ENCODE measurements around the gene MC1R. TPM values are rescaled to one million over a fixed set of nuclear protein-coding genes. Genes with fewer than 3 reads are reported as not detected.
"Not testable (repeated sequence)": the region's sequence is repeated elsewhere in the genome, so short reads cannot be mapped to it uniquely, and the experiment has no call there.

The MC1R gene
- total RNA-seq, 1 donor from 2014 or later: 2.6 TPM

- DNase-seq: no peak
These were observed 44.3 kb downstream of the MC1R start for GRCh38 chr16:89962754-89963498.

DNA sequence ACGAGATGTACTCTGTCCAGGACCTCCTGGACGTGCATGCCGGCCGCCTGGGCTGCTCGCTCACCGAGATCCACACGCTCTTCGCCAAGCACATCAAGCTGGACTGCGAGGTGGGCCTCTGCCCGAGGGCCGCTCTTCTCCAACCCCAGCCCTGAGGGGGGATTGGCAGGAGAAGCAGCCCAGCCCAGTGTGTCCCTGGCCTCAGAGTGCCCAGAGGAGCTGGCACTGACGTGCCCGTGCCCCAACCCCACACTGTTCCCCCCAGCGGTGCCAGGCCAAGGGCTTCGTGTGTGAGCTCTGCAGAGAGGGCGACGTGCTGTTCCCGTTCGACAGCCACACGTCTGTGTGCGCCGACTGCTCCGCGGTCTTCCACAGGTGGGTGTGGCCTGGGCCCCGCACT lies 45.5 kb downstream of the MC1R start:
- no peak for DNase-seq

DNA sequence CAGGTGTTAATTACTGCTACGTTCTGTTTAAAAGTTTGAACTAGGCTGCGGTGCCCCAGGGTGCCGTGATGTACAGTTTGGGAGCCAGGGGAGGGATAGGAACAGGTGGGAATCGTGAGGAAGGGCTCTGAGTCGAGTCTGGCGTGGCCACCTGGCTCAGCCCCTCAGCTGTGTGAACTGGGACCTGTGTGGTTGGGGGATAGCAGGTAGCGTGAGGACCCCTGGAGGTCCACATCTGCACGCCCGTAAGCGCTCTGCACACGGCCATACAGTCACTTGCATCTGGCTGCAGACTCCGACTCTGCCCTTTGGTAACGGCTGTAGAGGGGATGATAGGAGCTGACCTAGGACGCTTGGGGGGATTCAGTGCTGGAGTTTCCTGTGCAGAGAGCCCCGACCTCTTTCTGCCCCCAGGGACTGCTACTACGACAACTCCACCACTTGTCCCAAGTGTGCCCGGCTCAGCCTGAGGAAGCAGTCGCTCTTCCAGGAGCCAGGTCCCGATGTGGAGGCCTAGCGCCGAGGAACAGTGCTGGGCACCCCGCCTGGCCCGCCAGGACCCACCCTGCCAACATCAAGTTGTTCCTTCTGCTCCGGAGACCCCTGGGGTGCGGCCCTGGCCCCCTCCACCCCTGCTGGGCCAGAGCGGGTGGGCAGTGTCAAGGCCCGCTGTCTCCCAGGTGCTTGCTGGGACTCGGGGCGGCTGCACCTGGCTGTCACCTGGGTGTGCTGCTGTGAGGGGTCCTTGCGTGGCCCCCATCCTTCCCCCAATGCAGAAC lies 47.0 kb downstream of the MC1R start:
- no peak for DNase-seq

DNA sequence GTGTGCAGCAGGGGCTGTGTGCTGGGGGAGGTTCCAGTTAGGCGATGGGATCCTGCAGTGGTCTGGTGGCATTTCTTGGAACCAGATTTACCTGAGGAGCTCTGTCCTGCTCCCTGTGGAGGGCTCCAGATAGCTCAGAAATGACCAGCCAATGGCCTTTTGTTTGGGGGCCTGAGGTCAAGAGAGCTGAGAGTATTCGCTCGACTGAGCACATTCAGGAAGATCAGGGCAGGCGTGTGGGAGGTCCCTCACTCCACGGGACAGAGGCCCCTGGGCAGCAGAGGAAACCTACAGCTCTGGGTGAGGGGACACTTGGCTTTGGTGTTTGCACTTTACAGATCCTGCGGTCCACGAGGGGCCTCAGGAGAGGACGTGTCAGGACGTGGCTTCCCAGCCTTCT lies 48.1 kb downstream of the MC1R start:
- DNase-seq: no peak

GRCh38 chr16:89967436-89967835 lies 48.8 kb downstream of the MC1R start:
- DNase-seq: not testable (repeated sequence)

DNA sequence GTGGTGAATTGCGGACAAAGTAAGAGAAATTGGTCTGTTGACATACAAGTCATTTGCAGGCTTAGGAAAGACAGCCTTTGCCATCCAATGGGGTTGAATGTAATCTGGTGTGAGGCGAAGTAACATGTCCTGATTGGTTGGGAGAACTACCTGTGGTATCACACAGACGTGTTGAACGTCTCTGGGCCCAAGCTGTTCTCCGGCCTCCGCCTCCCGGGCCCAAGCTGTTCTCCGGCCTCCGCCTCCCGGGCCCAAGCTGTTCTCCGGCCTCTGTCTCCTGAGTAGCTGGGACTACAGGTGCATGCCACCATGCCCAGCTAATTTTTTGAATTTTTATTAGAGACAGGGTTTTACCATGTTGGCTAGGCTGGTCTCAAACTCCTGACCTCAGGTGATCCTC lies 49.4 kb downstream of the MC1R start:
- DNase-seq: not testable (repeated sequence)

GRCh38 chr16:89969741-89970410 lies 51.2 kb downstream of the MC1R start:
- DNase-seq: no peak

Other genes starting within 250 kb of the MC1R start
- 48.2 and 71.1 TPM in 2 replicates for gene CDK10, start 232.2 kb upstream of the MC1R start, total RNA-seq
- gene SPATA2L, start 217.2 kb upstream of the MC1R start, total RNA-seq: 19.1 and 36.6 TPM in 2 replicates
- gene VPS9D1, start 198.0 kb upstream of the MC1R start, total RNA-seq: 5.8 and 7.3 TPM in 2 replicates
- gene ZNF276, start 197.3 kb upstream of the MC1R start, total RNA-seq: 27.4 and 44.2 TPM in 2 replicates
- gene FANCA, start 102.2 kb upstream of the MC1R start, total RNA-seq: 16.8 and 17.3 TPM in 2 replicates
- gene SPIRE2, start 90.4 kb upstream of the MC1R start, total RNA-seq: 2.1 and 2.7 TPM in 2 replicates
- gene TCF25, start 45.3 kb upstream of the MC1R start, total RNA-seq: 170 and 206 TPM in 2 replicates
- 102 and 167 TPM in 2 replicates for gene TUBB3, start 4.5 kb downstream of the MC1R start, total RNA-seq
- 120 and 125 TPM in 2 replicates for gene DEF8, start 29.9 kb downstream of the MC1R start, total RNA-seq
- 10.4 and 29.8 TPM in 2 replicates for gene DBNDD1, start 100.6 kb downstream of the MC1R start, total RNA-seq
- gene PRDM7, start 158.5 kb downstream of the MC1R start, total RNA-seq: not detected in 2 replicates

Data from dermis blood vessel endothelial cell (primary cell).